ENCODE measurements around the gene MLEC. TPM values are rescaled to one million over a fixed set of nuclear protein-coding genes. Genes with fewer than 3 reads are reported as not detected.
A peak's percentile ranks its signal among the peaks of the same experiment; 100 is the strongest.

MLEC gene
- total RNA-seq, 2 donors from 2014 or later = 188 to 195 TPM

- H3K27ac Mint-ChIP-seq = no peak overlapping the region
- no peak for DNase-seq
Measured at GRCh38 chr12:120724720-120725119, 37.8 kb downstream of the MLEC start.

DNA sequence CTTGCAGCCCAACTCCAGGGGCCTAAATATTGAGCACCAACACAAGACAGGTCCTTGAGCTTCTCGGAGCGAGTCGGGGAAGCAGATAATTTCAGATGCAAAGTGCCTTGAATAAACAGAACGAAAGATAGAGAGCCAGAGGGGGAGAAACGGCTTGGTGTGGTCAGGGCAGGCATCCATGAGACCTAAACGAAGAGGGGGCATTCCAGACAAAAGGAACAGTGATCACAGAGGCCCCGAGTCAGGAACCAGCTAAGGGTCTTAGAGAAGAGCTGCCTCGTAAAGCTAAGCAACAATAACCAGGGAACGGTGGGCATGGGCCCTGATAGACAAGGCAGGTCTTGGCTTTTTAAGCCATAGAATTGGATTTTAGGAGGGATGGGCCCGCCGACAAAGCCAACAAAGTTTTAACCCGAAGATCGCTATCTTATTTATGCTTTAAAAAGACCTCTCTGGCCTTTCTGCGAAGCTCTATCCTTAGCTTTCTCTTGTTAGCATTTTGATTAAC lies 38.3 kb downstream of the MLEC start:
- Histone ChIP-seq H3K4me1 (ENCODE audit: control insufficient read depth, insufficient read depth, low read length) (no peaks in the 10 kb centered on the region), H3K9me3 (ENCODE audit: control insufficient read depth, low read length) (no peaks in the 10 kb centered on the region), H3K36me3 (ENCODE audit: control insufficient read depth, insufficient read depth, low read length) (peaks cover 45% of the 10 kb centered on the region), H3K27me3 (ENCODE audit: control insufficient read depth, insufficient read depth, low read length, poor library complexity, severe bottlenecking) (no peaks in the 10 kb centered on the region), H3K4me3 (ENCODE audit: low read length) (peak overlapping the region; percentile 86), H3K9ac (ENCODE audit: extremely low read depth, low read length, poor library complexity, severe bottlenecking) (no peak overlapping the region), H3K27ac (ENCODE audit: low read depth, low read length) (no peak overlapping the region)
- Mint-ChIP-seq H3K27ac (peak overlapping the region; percentile 16), H3K9me3 (no peaks in the 10 kb centered on the region), H3K4me1 (peaks cover 15% of the 10 kb centered on the region), H3K36me3 (ENCODE audit: low read depth) (peaks cover 55% of the 10 kb centered on the region), H3K4me3 (peak overlapping the region; percentile 68), H3K27me3 (ENCODE audit: insufficient read depth) (peaks cover 3% of the 10 kb centered on the region)
- 44 to 47% methylated on average over 12 to 14 of the region's 14 CpGs for WGBS, 2 experiments (ENCODE audit: insufficient coverage in 1 of 2, insufficient read length in 1 of 2)
- TF ChIP-seq, protein P1, sequence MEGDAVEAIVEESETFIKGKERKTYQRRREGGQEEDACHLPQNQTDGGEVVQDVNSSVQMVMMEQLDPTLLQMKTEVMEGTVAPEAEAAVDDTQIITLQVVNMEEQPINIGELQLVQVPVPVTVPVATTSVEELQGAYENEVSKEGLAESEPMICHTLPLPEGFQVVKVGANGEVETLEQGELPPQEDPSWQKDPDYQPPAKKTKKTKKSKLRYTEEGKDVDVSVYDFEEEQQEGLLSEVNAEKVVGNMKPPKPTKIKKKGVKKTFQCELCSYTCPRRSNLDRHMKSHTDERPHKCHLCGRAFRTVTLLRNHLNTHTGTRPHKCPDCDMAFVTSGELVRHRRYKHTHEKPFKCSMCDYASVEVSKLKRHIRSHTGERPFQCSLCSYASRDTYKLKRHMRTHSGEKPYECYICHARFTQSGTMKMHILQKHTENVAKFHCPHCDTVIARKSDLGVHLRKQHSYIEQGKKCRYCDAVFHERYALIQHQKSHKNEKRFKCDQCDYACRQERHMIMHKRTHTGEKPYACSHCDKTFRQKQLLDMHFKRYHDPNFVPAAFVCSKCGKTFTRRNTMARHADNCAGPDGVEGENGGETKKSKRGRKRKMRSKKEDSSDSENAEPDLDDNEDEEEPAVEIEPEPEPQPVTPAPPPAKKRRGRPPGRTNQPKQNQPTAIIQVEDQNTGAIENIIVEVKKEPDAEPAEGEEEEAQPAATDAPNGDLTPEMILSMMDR (conservative IDR thresholded peaks at IDR 0.05) = no peak
- DNase-seq = no peak

More at GRCh38 chr12:120724720-120725119, 37.8 kb downstream of the MLEC start:
- Histone ChIP-seq H3K4me3 (ENCODE audit: low read length) (peak overlapping the region; percentile 86), H3K36me3 (ENCODE audit: control insufficient read depth, insufficient read depth, low read length) (peaks cover 50% of the 10 kb centered on the region), H3K27me3 (ENCODE audit: control insufficient read depth, insufficient read depth, low read length, poor library complexity, severe bottlenecking) (no peaks in the 10 kb centered on the region), H3K9me3 (ENCODE audit: control insufficient read depth, low read length) (no peaks in the 10 kb centered on the region), H3K27ac (ENCODE audit: low read depth, low read length) (no peak overlapping the region), H3K4me1 (ENCODE audit: control insufficient read depth, insufficient read depth, low read length) (no peaks in the 10 kb centered on the region), H3K9ac (ENCODE audit: extremely low read depth, low read length, poor library complexity, severe bottlenecking) (no peak overlapping the region)
- 91% methylated on average over 4 to 5 of the region's 5 CpGs for WGBS, 2 experiments (ENCODE audit: insufficient coverage in 1 of 2, insufficient read length in 1 of 2)
- H3K4me3 Mint-ChIP-seq = peak overlapping the region; percentile 68
- H3K9me3 Mint-ChIP-seq = no peaks in the 10 kb centered on the region
- peaks cover 55% of the 10 kb centered on the region for H3K36me3 Mint-ChIP-seq (ENCODE audit: low read depth)
- TF ChIP-seq, protein P1 (conservative IDR thresholded peaks at IDR 0.05) = no peak
- H3K4me1 Mint-ChIP-seq = peaks cover 15% of the 10 kb centered on the region
- peaks cover 3% of the 10 kb centered on the region for H3K27me3 Mint-ChIP-seq (ENCODE audit: insufficient read depth)

DNA sequence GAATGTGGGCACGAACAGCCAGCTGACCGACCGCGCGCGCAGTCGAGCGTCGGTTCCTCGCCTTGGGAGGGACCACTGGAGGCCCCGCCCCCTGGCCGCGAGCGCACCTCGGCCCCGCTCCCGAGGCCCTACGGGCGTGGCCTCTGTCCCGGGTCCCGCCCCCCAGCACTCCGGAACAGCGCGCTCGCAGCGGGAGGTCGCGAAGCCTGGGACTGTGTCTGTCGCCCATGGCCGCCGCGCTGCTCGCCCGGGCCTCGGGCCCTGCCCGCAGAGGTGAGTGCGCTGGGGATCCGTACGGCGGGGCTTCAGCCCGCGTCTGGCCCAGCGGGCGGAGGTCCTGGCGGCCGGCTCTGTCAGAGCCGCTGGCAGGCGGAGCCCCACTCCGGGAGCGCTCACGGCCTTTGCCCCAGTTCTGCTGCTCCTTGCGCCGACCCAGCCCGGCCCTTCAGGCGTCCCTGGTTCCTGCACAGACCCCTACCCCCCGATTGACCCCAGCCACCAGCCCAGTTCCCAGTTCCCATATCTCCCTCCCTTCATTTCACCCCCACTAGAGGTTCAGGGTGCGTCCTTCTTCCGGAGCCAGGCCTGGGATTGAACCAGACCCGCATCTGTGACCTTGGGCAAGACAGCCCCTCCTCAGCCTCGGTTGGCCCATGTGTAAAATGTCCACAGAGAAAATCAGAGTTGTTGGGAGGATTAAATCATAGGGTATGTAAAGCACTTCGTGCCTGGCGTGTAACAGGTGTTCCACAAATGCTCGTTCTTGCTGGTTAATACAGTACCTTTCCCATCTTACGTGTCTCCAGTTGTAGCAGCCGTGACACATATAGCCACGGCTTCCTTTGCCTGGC lies 38.9 kb downstream of the MLEC start, which contains the start of gene ACADS:
Gene ACADS, plus strand, starts transcription at position 168 of the 851 bp plus-strand sequence. Its CDS starts 60 bp downstream, at position 228.
- peak; percentile 99 for DNase-seq
- no peaks in the 10 kb centered on the region for H3K9me3 ChIP-seq (ENCODE audit: control insufficient read depth, low read length)
- Mint-ChIP-seq H3K4me1 (peaks cover 15% of the 10 kb centered on the region), H3K4me3 (peak within 1 kb of the TSS; percentile 68), H3K27me3 (ENCODE audit: insufficient read depth) (peaks cover 3% of the 10 kb centered on the region), H3K9me3 (no peaks in the 10 kb centered on the region), H3K27ac (peak within 1 kb of the TSS; percentile 38), H3K36me3 (ENCODE audit: low read depth) (peaks cover 55% of the 10 kb centered on the region)
- no peaks in the 10 kb centered on the region for H3K4me1 ChIP-seq (ENCODE audit: control insufficient read depth, insufficient read depth, low read length)
- no peaks in the 10 kb centered on the region for H3K27me3 ChIP-seq (ENCODE audit: control insufficient read depth, insufficient read depth, low read length, poor library complexity, severe bottlenecking)
- H3K36me3 ChIP-seq (ENCODE audit: control insufficient read depth, insufficient read depth, low read length) = peaks cover 38% of the 10 kb centered on the region
- no peak within 1 kb of the TSS for H3K27ac ChIP-seq (ENCODE audit: low read depth, low read length)
- H3K4me3 ChIP-seq (ENCODE audit: low read length) = peak within 1 kb of the TSS; percentile 86
- TF ChIP-seq, protein P1 (conservative IDR thresholded peaks at IDR 0.05) = peak; percentile 24
- 14 to 26% methylated on average over 33 to 66 of the region's 66 CpGs for WGBS, 2 experiments (ENCODE audit: insufficient coverage in 1 of 2, insufficient read length in 1 of 2)
- H3K9ac ChIP-seq (ENCODE audit: extremely low read depth, low read length, poor library complexity, severe bottlenecking) = peak within 1 kb of the TSS; percentile 80

Data from endodermal cell (in vitro differentiated cells).